ENCODE data around the gene GNG8.

The GNG8 gene

GRCh38 chr19:46635920-46636761, at the start of gene GNG8:
GNG8 (minus strand) TSS chr19:46636202; CDS start chr19:46634682, 1,520 bp downstream.
- DNase-seq (ENCODE audit: low spot score), result no peak

GRCh38 chr19:46685189-46685588, 49.2 kb upstream of the GNG8 start:
- no peak for DNase-seq (ENCODE audit: low spot score)

DNA sequence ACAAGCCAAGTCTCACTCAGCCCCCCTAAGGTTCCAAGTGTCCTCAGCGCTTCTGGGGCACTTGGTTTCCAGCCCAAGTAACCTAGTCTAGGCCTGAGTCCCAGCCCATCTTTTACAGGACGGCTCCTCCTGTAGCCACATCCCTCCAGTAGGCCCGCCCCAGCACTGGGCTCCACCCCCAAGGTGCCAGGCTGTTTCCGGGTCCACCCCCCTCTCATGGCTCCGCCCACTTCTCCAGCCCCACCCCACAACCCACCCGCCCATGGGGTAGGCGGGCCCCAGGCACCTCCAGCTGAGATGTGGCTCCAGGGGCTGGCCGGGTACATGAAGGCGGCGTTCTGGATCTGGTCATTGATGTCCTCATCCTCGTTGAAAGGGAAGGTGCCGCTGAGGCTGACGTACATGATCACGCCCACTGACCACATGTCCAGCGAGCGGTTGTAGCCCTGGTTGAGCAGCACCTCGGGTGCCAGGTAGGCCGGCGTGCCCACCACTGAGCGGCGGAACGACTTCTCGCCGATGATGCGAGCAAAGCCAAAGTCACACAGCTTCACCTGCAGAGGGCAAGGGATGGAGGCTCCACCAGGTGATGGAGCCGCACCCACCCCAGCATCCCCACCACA, 42.2 kb upstream of the GNG8 start:
- DNase-seq (ENCODE audit: low spot score), result peak; percentile 20

DNA sequence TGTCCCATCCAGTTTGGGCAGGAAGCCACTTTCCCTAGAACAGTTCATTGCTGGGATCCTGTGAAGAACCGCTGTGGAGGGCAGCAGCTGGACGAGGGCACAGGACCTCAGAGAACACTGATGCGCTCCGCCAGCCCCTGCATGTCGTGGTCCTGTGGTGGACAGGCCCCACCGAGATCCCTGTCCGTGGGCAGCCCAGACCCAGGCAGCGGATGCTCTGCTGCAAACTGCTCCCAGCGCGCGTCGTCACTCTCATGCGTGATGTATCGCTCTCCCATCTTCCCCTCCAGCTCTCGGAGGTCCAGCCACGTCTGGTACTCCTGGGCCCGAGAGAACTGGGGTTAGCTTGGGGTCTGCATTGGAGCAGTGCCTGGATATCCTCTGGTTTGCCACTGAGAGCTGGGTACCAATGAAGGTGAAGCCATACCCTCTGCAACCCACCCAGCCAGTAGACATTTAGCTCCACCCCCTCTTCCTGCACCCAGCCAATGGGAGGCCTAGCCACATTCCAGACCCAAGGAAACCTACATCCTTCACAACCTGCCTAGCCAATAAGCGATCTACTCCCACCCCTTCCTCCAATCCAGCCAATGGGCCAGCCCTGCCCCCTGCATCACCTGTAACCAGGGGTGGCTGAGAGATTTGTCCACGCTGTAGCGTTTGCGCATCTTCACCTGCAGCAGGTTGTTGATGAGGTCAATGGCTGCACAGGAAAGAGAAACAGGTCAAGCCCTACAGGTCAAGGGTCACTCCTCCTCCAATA, 38.6 kb upstream of the GNG8 start:
- no peak for DNase-seq (ENCODE audit: low spot score)

DNA sequence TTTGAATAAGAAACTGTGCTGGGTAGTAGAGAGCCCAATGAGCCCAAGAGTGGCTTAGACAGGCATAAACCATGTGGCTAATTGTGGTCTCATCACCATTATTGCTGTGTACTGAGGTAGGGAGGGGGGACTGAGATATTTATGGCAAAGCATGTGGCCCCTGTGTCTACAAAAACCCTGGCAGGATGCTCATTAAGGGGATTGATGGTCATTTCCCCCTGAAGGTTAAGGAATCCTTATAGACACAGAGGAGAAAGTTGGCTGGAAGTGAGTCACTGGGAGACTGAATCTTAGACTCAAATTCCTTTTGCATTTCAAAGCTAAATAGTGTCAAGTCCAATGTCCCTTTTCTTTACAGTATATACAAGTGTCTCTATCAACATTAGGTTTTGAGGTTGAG, 34.8 kb upstream of the GNG8 start:
- no peak for DNase-seq (ENCODE audit: low spot score)

- no peak for DNase-seq (ENCODE audit: low spot score)
These were observed 32.7 kb upstream of the GNG8 start for GRCh38 chr19:46668662-46669061.

DNA sequence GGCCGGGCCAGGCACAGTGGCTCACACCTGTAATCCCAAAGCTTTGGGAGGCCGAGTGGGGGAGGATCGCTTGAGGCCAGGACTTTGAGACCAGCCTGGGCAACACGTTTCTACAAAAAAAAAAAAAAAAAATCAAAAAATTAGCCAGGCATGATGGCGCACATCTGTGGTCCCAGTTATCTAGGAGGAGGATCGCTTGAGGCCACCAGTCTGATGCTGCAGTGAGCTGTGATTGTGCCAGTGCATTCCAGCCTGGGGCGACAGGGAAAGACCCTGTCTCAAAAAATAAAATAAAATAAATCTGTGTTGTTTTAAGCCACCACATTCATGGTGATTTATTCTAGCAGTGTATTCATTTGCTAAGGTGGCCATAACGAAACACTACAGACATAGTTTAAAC, 29.1 kb upstream of the GNG8 start:
- no peak for DNase-seq (ENCODE audit: low spot score)

DNA sequence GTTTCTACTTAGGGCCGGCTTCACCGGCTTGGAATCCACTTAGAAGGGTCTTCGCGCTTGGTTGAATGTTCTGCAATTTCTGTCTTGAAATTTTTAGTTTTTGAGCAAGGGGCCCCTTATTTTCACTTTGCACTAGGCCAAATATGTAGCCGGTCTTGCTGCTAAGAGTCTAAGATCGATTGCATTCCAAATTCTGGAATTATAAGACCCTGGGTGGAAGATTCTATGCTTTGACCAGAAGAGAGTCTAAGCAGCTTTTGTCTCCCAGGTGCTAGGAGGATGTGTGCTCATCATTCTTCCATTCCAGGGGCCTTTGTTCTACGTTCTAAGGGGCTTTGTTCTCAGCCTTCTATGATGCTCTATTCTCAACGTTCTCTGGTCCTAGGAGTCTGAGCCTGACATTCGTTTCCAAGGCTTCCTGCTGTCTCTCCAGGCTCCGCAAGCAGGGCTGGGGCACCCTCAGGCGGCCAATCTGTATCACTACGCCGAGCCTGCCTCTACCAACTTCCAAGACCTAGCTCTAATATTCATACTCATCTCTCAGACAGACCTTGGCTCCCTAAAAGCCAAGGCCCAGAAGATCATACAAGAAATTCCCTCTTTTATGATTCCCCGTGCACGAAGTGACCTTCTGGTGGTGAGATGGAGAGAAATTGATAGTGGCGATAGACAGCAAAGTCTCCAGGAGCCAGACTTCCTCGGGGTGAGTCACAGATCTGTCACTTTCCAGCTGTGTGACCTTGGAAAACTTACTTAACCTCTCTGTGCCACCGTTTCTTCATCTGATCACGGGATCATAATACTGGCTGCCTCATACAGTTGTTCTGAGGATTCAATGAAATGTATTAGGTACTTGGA, 26.0 kb upstream of the GNG8 start:
- DNase-seq (ENCODE audit: low spot score), result peak; percentile 82

DNA sequence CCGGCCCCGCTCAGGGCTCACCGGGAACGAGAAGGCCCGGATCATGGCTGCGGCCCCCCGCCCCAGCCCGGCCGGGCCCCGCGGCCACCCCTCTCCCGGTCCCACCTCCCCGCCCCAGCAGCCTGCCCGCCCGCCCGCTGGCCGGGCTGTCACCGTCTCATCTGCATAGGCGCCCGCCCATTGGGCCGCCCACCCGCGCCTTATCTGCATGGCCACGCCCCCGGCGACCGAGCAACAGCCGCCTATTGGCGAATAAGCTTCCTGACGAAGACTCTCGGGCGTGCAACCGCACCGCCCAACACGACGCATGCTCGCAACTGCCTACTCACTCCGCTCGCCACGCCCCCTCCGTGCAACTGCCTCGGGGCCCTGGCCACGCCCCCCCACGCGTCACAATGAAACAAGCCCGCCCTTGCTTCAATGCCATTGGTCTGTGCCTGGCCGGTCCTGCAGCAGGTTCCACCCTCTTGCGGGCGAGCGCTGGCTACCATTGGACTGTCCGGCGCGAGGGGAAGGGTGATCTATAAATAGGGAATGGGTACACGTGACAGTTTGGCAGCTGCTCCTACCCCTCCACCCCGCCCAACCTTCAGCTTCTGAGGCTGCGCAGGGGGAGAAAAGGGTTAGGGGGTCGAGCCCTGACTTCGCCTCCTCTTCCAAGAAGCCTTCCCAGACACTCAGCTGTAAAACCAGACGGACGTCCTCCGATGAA, 25.2 kb upstream of the GNG8 start, which contains the start of gene DACT3:
Gene DACT3, minus strand, starts transcription at position 163 of the 712 bp plus-strand sequence. Its CDS starts 118 bp downstream, at position 45.
- DNase-seq (ENCODE audit: low spot score), result peak; percentile 100

- no peak for DNase-seq (ENCODE audit: low spot score)
These were observed 24.6 kb upstream of the GNG8 start for GRCh38 chr19:46660551-46661019.

- no peak for DNase-seq (ENCODE audit: low spot score)
These were observed 24.1 kb upstream of the GNG8 start for GRCh38 chr19:46660008-46660517.

- DNase-seq (ENCODE audit: low spot score), result no peak
These were observed 23.4 kb upstream of the GNG8 start for GRCh38 chr19:46659151-46660007.

GRCh38 chr19:46656541-46656940, 20.5 kb upstream of the GNG8 start:
- DNase-seq (ENCODE audit: low spot score), result no peak

GRCh38 chr19:46654621-46655152, 18.7 kb upstream of the GNG8 start:
- no peak for DNase-seq (ENCODE audit: low spot score)

DNA sequence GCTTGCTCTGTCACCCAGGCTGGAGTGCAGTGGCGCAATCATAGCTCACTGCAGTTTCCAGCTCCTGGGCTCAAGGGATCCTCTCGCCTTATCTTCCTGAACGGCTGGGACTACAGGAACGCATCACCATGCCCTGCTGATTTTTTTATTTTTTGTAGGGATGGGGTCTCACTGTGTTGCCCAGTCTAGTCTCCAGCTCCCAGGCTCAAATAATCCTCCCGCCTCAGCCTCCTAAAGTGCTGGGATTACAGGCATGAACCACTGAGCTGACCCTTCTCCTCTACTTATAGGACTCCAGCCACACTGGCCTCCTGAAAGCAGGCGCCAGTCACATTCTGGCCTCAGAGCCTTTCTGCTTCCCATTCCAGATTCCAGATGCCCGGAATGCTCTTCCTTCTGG, 14.4 kb upstream of the GNG8 start:
- no peak for DNase-seq (ENCODE audit: low spot score)

DNA sequence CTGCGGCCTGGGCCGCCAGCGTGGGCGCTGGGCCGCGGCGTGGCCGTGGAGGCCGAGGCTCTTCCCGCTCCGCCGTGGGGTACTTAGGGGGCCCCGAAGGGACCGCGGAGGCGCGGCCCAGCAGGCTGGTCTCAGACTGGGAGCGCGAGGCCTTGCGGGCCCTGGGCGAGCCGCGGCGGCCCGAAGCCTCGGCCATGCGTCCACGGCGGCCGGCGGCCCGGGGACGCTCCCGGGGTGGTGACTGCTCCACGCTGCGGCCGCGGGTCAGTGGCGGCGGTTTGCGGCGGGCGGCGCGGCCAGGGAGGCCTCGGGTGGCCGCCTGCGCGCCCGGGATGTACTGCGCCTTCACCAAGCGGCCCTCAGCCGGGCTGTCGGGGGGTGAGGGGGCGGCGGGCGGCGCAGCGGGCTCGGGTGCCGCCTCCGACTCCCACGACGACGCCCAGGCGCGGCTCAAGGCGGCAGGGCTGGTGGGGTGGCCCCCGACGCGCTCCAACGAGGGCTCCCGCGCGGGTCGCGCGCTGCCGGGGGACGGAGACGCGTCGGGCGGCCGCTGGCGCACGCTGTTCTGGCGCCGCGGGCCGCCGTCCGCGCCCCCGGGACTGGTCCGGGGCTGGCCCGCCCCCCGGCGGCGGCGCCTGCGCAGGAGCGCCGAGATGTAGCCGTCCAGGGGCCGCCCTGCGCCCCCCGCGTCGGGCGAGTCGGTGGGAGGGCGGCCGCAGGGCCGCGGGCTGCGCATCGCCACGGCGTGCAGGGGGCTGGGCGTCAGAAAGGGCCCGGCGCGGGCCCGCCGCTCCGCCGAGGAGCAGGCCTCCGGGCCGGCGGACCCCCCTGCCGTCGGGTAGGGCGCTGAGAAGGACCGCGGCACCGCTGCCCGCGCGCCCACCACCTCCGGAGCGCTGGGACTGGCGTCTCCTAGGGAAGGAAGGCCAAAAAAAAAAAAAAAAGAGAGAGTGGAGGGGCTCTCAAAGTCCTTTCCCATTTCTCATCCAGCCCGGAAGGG, 13.3 kb upstream of the GNG8 start:
- DNase-seq (ENCODE audit: low spot score), result no peak

GRCh38 chr19:46648060-46648960, 12.3 kb upstream of the GNG8 start:
- no peak for DNase-seq (ENCODE audit: low spot score)
